Myometrial cell (primary cell): ENCODE data around the gene HPN. TPM values are rescaled to one million over a fixed set of nuclear protein-coding genes. Genes with fewer than 3 reads are reported as not detected.

ENCODE experiments used
- total RNA-seq: library from RNA; depleted of rRNA; stranded (reverse); fragments of >200 nt; gene quantifications from 2 replicates; pipeline ENCODE4 v1.2.3, GENCODE V29; 2015

The HPN gene
- not detected in 2 replicates for total RNA-seq

GRCh38 chr19:35041548-35042055 is at the start of gene HPN:
Gene HPN (plus strand): TSS chr19:35041721. CDS start chr19:35042507, 786 bp downstream.

GRCh38 chr19:34999498-35000337 is 41.8 kb upstream of the HPN start, which contains the start of gene GRAMD1A:
Gene GRAMD1A (plus strand): TSS chr19:35000323. CDS start chr19:35000479, 156 bp downstream.

GRCh38 chr19:35030257-35031071 is 11.1 kb upstream of the HPN start, which contains the start of gene SCN1B:
Gene SCN1B (plus strand): TSS chr19:35030470. CDS start chr19:35030821, 351 bp downstream.

GRCh38 chr19:35115177-35115951 is 73.8 kb downstream of the HPN start, which contains the start of gene FXYD3:
Gene FXYD3 (plus strand): TSS chr19:35115823. CDS start chr19:35119377, 3,554 bp downstream.

Other genes with a start within 250 kb of the HPN start
- 2.0 and 2.3 TPM in 2 replicates for gene ZNF30, start 114.8 kb upstream of the HPN start, total RNA-seq
- gene ZNF792, start 77.5 kb upstream of the HPN start, total RNA-seq = 1.2 and 2.1 TPM in 2 replicates
- gene GRAMD1A, start 41.4 kb upstream of the HPN start, total RNA-seq = 28.0 and 33.1 TPM in 2 replicates
- 7.5 and 11.3 TPM in 2 replicates for gene SCN1B, start 11.3 kb upstream of the HPN start, total RNA-seq
- gene FXYD3, start 74.1 kb downstream of the HPN start, total RNA-seq = not detected in 2 replicates
- not detected in 2 replicates for gene LGI4, start 93.3 kb downstream of the HPN start, total RNA-seq
- not detected in 2 replicates for gene FXYD1, start 97.1 kb downstream of the HPN start, total RNA-seq
- gene FXYD7, start 101.5 kb downstream of the HPN start, total RNA-seq = not detected in 2 replicates
- gene FXYD5, start 113.0 kb downstream of the HPN start, total RNA-seq = 158 and 167 TPM in 2 replicates
- gene FAM187B, start 187.0 kb downstream of the HPN start, total RNA-seq = not detected in 2 replicates
- gene LSR, start 207.3 kb downstream of the HPN start, total RNA-seq = 0.86 and 3.4 TPM in 2 replicates
- gene USF2, start 227.2 kb downstream of the HPN start, total RNA-seq = 38.1 and 59.7 TPM in 2 replicates
- gene HAMP, start 240.8 kb downstream of the HPN start, total RNA-seq = not detected in 2 replicates